Measurements from ENCODE around the gene TAF12.
"Not testable (repeated sequence)": the region's sequence is repeated elsewhere in the genome, so short reads cannot be mapped to it uniquely, and the experiment has no call there.

GRCh38 chr1:28653870-28654269 lies 11.0 kb upstream of the TAF12 start:
- peak in 3 of 6 experiments; percentile 31 to 43 (median 31) for TF ChIP-seq CTCF (IDR thresholded peaks at IDR 0.05)
- TF ChIP-seq POLR2AphosphoS5, POLR2A, EP300 (IDR thresholded peaks at IDR 0.05): not testable (repeated sequence)
